HG02981 (cell line): ENCODE measurements around the gene FGR.

Experiments used
- ATAC-seq: cut with Tn5 transposase; IDR thresholded peaks from one replicate; pipeline ENCODE4 v1.9.1; 2021; ENCODE audit warnings: mild to moderate bottlenecking, moderate library complexity; ENCODE audit not compliant: unreplicated experiment

FGR gene

GRCh38 chr1:27590917-27591508 is 44.0 kb downstream of the FGR start:
- ATAC-seq = no peak

DNA sequence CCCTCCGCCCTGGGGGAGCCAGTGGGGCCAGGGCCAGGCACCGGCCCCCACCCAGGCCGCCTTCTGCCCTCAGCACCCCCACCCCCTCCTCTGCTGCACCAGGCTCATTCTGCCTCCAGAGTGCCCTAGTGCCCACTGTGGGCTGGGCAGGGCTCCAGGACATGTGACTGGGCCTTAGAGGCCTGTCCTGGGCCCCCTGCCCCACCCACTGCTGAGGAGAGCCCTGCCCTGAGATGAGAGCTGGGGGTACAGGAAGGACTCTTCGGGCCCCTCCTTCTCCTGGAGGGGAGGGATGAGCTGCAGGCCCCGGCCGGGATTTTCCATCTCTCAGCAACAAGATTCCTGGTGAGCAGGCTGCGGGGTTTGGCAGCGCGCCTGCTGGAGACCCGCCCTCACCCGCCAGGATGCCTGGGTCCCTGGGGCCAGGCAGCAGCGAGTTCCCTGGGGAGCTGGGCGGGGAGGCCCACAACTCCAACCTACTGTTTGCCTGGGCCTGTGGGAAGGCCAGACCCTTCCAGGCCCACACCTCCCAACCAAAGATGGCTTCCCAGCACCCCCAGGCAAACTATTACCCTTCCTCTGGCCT is 45.1 kb downstream of the FGR start:
- ATAC-seq = no peak

- ATAC-seq = no peak
Measured at GRCh38 chr1:27589441-27589840, 45.5 kb downstream of the FGR start.

GRCh38 chr1:27588256-27589232 is 46.4 kb downstream of the FGR start:
- no peak for ATAC-seq

DNA sequence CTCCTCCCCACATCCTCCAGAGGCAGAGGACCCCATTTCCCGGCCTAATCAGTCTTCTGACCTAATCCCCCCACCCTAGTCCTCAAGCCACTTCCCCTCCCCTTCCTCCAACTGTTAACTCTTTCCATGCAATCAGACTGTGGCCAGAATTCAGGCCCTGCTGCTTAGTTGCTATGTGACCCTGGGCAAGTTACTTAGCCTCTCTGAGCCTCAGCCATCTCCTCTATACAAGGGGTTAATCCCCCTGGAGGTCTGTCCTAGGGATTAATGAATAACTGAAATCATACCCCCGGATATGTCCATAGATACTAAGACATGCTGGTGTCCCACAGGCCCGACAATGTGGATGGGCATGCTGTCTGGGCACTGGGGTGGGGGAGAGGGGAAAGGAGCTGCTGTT is 49.3 kb downstream of the FGR start:
- ATAC-seq = no peak

GRCh38 chr1:27584453-27584852 is 50.5 kb downstream of the FGR start:
- no peak for ATAC-seq

GRCh38 chr1:27583479-27583878 is 51.5 kb downstream of the FGR start:
- ATAC-seq = no peak

- ATAC-seq = no peak
Measured at GRCh38 chr1:27581823-27582243, 53.2 kb downstream of the FGR start.

DNA sequence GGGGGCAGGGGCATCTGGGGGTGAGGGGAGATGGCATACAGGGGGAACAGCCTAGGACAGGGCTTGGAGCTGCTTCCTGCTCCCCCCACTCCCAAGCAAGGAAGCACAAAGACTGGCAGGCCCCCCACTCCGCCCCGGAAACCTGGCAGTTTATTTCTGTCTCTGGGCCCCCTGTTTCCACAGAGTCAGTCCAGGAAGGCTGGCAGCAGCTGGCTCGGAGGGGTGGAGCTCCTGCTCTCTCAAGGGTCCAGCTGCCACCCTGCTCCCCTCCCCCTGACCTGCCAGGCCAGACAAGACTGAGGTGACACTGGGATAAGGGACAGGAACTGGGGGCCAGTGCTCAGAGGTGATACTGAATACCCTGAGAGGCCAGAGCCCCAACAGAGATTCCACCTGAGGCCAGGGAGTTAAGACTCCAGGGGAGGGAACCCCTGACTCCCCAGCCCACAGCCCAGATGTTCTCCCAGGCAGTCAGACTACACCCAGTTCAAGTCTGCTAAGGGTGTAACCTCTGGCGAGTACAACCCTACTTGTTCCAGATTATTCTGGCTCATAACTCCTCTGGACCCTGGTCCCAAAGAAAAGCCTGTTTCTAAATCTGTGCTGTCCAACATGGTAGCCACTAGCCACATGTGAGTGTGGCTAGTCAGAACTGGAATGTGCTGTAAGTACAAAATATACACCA is 57.3 kb downstream of the FGR start:
- no peak for ATAC-seq

- no peak for ATAC-seq
Measured at GRCh38 chr1:27576806-27577227, 58.2 kb downstream of the FGR start.

DNA sequence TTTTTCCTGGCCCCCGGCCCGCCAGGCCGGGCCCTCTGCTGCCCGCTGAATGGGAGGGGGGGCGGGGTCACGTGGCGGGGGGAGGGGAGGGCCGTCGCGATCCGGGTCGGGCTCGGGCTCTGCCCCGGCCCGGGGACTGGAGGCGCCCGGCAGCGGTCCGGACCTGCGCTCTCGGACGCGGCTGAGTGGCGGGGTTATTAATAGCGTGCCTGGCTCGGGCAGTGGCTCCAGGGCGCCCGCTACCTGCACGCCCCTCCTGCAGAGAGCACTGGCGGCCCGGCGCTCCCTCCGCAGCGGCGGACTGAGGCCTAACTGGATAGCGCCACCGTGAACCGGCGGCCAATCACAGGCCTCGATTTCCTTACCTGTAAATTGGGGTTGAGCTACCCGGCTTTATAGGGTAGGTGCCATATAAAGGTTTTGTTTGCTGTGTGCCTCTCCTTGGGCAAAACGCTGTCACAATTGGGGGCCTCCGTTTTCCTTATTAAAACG is 59.1 kb downstream of the FGR start:
- no peak for ATAC-seq

DNA sequence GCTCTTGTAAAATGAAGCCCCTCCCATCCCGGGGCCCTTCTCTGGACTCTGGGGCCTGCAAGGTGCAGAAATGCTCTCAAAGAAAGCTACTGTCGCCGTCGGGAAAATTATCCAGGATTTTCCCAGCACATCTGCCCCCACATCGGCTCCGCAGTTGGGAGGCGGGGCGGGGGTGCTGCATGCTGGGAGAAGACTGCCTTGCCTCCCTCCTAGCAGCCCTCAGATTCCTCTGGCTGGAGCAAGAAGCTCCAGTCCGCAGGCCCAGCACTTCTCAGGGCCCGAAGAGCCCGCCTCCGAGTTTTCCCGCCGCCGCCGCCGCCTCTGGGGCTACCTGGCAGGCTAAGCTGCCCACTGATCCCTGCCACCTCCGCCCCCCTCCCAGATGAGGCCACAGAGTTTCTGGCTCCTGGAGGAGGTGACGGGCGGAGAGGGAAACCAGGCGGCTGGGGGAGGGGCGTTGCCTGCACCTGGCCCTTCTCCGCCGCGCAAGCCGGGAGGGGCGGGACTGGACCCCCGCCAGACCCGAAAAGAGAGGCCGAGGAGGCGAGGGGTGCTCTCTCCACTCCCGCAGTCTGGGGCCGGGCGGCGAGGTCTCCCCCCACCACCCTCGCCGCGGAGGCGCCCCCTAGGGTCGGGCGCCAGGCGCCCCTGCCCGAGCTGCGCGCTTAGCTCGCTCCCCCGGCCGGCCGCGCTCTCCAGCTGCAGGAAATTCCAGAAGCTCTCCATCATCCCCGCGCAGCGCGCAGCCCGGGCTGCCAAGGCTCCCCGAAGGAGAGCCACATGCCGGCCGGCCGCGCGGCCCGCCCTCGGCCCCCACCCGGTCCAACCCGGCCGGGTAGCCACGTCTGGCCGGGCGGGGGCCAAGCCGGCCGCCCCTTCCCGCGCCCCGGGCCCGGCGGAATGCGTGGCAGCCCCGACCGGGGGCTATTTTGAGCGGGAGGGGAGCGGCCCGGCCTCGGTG is 59.8 kb downstream of the FGR start:
- no peak for ATAC-seq

DNA sequence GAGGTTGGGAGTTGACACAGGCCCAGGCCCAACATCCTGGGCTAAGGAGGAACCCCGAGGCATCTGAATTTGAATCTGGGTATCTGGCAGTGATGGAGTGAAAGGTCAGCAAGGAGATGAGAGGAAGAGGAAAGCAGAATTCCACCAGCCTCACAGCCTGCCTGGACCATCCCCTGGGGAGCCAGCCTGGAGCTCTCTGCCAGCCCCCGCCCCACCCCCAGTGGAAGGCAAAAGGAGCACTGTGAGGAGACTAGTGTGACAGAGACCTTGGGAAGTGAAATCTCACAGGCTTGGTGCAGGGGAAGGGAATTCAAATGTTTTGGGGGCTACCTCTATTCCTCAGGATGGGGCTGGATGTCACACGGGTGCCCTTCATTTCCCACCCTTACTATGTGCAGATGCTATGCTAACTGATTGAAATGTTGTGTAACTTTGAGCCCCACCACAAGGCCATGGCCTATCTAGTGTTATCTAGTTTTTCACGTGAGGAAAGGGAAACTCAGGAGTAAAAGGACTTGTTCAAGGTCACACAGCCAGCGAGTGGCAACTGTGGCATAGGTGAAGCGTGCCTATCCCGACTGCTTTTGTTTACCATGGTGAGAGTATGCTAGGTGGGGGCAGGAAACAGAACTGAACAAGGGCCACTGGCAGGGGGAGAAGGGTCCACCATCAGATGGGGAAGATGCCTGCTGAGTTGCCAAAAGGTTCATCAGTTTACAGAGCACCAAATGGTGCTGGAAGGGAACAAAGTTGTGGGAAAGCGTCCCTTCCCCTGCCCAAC is 60.8 kb downstream of the FGR start:
- ATAC-seq = no peak

GRCh38 chr1:27572679-27573426 is 62.1 kb downstream of the FGR start:
- no peak for ATAC-seq

DNA sequence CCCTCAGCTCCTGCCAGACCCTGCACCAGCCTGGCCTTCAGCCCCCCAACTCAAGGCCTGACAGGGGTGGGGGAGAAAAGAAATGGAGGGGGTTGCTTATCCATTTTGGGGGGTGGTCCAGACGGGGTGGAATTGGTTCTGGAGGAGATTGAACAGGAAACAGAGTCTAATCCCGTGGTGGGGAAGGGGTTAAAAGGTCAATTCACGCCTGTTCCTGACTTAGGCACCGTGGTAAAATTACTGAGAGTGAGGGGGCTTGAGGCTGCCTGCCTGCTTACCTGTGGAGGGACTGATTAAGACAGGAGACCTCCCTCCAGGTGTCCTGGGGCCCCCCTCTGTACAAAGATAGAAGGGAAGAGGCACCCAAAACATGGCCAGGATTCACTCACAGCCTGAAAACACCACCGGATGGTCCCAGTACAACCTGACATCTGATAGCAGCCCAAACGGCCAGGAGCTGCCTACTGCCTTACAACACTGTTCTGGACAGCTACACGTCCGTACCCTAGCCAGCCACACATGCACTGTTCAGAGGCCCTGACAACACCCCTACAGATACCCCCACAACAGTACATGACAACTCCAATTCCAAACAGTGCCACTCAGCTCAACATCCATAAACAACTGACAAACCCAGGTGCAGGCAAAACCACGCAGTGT is 62.8 kb downstream of the FGR start:
- no peak for ATAC-seq

DNA sequence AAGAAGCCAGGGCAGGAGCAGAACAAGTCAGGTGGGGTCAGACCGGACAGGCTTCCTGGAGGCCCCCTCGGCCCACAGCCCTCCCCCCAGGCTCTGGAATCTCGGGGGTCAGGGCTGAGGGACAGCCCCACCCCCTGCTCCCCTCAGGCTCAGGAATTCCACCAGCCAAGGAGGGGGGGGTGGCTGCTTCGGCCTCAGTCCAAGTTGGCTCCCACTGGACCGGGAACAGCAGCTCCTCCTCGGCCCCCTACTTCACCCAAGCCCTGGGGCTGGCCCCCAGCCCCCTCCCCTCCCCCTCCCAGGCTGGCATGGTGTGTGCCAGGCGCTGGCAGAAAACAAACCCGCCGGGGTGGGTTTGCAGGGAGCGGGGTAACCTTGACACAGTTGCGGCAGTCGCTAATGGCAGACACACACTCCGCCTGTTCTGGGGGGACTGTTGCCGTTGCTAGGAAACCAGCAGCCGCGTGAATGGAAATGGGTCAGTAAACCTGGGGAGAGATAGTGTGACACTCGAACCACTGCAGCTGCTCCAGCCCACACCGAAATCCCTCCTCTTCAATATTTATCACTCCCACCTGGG is 63.5 kb downstream of the FGR start:
- no peak for ATAC-seq

DNA sequence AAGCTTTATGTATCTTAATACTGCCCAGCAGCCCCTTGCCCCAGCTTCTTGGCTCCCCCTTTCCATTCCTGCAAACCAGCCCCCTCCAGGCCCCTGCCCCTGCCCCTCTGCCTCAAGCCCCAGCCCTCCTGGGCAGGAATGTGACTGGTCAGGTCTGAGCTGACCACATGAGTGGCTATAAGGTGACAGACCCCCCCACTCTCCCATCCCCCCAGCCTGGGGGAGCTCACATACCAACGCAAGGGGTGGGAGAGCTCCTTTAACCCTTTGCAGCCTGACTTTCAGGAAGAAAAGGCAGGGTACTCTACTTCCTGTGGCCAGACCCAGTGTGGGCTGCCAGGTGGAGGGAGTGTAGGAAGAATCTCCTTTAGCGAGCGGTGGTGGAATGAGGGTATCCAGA is 64.2 kb downstream of the FGR start:
- no peak for ATAC-seq

DNA sequence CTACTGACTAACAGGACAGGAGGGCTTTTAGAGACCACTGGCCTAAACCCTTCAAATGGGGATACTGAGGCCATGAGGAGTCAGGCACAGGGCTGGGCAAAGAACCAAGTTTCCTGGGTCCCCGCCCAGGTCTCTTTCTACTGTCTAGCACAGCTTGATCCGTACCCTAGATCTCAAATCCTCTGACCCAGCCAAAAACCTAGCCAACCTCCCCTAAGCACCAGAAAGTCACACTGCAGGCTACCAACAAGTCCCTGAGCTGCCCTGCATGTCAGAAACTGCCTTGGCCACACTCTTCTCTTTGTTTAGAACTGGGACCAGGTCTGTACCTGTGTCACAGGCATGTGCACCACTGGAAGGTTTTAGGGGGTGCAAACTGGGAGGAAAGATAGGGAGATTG is 64.6 kb downstream of the FGR start:
- ATAC-seq = no peak
